ENCODE data around the gene BATF2.
A peak's percentile ranks its signal among the peaks of the same experiment; 100 is the strongest.
"Not testable (repeated sequence)": the region's sequence is repeated elsewhere in the genome, so short reads cannot be mapped to it uniquely, and the experiment has no call there.

The BATF2 gene

DNA sequence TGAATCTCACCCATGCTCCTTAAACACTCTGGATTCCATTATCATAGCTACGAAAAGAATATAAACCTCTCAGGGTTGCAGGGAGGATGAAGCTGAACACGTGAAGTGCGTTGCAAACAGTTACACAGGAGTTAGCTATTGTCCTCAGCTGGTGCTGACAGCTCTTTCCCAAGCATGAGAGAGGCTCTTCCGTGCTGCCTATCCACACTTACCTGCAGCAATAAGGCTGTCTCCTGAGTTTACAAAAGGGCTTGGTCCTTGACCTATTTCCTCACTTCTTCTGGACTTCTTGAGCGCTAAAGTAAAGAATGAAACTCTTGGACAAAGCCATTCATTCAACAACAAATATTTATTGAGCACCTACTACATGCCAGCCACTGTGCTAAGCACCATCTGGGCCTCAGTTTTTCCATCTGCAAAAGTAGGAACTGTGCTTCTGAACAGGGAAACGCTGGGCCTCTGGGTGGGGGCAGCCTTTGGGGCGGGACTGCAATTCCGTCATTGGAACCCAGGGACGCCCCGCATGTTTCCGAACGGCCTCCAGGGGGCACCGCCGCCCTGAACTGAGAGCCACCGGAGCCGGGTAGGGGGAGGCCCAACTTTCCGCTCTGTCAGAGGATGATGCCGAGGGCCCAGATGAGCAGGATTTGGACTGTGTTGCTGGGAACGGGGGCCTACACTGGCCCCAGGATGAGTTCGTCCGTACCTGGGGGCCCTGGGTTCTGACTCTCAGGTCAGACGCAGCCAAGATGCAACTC is 16.5 kb upstream of the BATF2 start:
- DNase-seq (ENCODE audit: low read depth in 2 of 2), result peak; percentile 85

DNA sequence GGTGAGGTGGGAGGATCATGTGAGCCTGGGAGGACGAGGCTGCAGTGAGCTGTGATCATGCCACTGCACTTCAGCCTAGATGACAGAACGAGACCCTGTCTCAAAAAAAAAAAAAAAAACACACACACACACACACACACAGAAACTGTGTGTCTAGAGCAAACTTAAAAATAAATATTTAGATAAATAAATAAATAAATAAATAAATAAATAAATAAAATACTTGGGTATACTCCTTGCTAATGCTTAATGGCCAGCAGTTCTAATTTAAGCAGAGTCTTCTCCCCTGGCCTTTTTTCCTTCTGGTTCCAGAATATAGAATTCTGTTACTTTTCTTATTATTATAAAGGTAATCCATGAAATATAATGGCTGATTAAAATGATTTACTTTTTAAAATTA is 12.1 kb upstream of the BATF2 start:
- no peak for DNase-seq (ENCODE audit: low read depth in 2 of 2)

DNA sequence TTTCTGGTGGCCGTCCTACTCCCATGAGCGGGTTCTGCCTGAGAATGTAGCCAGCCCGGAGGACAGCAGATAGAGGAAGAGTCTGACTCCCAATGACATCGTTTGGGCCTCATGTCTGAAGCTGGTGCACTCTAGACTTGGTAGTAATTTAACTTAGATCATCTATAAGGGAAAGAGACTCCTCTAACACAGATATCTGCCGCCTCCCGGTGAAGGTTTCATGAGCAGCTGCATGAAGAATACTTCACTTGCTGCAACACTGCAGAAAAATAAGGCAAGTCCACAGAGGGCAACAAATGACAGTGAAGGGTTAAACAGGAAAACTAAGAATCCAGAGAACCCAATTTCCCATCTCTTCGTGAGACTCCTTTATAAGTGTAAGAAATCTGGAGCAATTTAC is 11.2 kb upstream of the BATF2 start:
- DNase-seq (ENCODE audit: low read depth in 2 of 2), result no peak

DNA sequence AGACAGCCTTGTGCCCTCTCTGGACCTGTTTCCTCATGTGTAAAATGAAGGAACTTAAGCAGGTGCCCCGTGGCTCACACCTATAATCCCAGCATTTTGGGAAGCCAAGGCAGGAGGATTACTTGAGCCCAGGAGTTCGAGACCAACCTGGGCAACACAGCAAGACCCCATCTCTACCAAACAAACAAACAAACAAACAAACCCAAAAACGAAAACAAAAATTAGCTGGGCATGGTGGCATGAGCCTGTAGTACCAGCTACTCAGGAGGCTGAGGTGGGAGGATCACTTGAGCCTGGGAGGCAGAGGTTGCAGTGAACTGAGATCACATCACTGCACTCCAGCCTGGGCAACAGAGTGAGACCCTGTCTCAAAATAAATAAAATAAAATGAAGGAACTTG is 7.2 kb upstream of the BATF2 start:
- not testable (repeated sequence) for DNase-seq (ENCODE audit: low read depth in 2 of 2)

DNA sequence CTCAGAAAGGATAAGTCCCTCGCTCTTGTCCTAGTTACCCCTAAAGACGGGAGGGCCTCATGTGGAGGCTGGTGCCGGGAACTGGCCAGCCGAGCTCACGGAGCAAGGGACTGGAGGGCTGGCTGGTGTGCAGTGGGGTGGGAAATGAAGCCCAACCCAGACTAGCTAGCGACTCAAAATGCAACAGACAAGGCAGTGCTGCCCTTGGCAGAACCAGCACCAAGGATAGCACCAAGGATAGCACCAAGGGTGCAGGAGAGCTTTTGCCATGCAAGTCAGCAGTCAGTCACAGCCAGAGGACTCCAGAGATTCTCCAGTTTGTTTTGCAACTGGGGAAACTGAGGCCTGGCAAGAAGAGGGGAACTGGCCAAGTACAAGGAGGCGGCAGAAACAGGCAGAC is 6.5 kb upstream of the BATF2 start:
- no peak for DNase-seq (ENCODE audit: low read depth in 2 of 2)

DNA sequence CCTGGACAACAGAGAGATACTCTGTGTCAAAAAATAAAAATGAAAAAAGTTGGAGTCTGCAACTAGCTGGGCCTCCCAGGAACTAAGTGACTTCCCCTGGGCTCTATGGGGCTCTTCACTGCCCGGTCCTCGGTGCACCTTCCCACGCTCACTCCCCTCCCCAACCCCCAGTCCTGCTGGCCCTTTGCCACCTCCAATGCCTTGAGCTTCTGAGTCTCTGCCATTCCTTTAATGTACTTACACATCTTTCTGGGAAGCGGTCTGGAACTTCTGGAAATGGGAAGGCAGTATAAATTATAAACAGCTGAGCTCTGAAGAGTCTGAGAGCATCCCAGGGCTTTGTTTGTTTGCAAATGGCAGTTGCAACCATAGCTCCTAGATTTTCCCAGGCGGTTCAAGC is 5.9 kb upstream of the BATF2 start:
- no peak for DNase-seq (ENCODE audit: low read depth in 2 of 2)

DNA sequence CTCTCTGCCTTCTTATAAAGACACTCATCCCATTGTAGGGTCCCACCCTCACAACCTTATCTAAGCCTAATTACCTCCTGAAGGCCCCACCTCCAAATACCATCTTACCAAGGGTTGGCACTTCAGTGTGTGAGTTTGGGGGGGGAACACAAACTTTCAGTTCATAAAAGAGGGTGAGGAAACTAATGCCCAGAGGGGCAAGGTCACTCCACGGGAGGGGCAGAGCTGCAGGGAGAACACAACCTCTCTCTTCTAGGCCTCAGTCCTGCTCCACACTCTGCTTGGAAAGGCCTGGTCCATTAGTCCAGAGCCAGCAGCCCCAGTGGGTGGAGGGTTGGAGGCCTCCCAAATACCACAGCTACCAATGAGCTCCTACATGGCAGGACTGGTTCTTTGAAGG is 2.7 kb upstream of the BATF2 start:
- DNase-seq (ENCODE audit: low read depth in 2 of 2), result no peak

DNA sequence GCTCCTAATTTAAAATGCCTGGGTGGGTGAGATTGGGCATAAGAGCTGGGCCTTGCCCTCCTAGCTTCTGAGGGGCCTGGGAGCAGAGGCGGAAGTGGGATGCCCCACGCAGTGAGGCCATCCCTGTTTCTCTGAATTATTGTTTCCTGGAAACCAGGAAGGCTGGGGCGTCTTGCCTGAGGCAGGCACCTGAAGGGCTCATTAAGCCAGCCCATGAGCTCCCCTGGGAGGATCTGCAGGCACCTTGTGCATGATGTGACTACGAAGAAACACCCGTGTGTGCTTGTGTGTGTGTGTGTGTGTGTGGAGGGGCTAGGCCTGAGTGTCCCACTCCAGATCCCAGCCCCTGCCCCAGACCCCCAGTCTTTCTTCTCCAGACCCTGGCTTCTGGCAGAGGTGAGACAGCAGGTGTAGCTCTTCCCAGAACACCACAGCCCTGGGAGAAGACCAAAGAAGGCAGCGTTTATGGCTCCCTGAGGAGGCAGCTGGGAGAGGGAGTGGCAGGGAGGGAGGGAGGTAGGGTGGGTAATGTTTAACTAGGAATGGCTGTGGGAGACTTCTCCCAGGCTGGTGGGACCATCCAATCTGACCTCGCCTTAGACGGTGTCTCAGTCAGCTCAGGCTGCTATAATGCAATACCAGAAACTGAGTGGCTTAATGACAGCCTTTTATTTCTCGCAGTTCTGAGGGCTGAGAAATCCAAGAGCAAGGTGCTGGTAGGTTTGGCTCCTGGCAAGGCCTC is 2.1 kb upstream of the BATF2 start:
- DNase-seq (ENCODE audit: low read depth in 2 of 2), result no peak

DNA sequence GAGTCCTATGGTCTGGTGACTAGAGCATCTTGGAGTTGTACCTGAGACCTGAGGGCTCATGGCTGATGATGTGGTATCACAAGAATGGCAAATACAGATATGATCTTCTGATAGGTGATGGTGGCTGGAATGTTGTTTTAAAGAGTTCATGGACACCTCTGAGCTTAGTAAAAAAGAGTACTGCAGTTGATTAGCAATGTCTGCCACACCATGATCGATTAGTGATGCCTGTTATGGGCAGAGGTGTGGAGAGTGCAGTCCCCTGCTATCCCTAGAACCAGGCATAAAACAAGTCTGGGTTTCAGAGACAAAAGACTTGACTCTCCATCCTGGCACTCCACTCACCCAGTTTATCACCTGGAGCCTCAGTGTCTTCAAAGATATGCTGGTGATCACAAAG is 1.4 kb upstream of the BATF2 start:
- DNase-seq (ENCODE audit: low read depth in 2 of 2), result no peak

DNA sequence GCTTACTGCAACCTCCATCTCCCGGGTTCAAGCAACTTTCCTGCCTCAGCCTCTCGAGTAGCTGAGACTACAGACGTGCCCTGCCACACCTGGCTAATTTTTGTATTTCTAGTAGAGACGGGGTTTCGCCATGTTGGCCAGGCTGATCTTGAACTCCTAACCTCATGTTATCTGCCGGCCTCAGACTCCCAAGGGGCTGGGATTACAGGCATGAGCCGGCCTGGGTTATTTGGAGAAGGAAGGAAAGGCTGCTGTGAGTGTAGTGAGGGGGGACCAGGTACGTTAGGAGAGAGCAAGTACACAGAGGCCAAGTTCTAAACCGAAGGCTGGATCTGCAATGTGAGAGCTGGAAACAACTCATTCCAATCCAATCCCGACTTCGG is 453 bp downstream of the BATF2 start:
- no peak for DNase-seq (ENCODE audit: low read depth in 2 of 2)

DNA sequence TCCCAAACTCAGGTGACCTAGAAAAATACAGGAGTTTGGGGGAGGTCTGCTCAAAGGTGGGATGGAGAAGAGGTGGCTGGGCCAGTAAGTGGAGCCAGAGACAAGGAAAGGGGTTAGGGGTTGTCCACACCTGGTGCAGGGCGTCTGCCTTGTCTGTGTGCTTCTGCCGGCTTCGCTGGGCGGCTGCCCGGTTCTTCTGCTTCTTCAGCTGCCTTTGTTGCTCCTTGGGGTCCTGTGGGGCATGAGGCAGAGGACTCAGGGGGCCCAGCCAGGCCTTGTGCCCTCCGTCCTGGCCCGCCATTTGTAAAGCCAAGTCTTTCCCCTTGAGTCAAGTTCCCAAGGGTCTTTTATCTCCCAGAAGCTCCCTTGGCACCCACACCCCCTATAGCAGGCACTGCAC is 2.5 kb downstream of the BATF2 start:
- no peak for DNase-seq (ENCODE audit: low read depth in 2 of 2)

DNA sequence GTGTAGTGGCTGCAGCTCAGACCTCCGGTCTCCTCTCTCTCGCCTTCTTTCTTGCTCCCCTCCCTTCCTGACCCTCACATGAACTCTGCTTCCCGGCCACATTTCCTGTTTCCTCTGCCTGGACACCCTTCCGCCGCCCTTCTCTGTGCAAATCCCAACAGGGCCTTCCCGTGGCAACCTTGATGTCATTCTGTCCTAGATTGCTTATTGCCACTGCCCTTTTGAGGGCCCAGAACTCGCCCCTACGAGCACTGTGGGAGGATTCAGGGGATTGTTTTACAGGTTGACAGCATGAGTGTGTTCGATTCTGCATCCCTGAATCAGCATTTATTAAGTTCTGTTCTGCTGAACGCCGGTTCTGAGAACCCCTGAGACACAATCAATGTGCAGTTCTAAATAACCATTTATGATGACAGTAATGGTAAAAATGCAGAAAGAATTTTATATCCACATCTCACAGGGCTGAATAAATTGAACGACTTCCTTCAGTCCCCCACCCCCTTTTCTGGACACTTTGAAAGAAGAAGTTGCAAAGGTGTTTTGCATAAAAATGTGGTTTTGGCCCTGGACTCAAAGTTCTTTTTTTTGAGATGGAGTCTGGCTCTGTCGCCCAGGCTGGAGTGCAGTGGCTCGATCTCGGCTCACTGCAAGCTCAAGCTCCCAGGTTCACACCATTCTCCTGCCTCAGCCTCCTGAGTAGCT is 6.4 kb downstream of the BATF2 start:
- no peak for DNase-seq (ENCODE audit: low read depth in 2 of 2)

DNA sequence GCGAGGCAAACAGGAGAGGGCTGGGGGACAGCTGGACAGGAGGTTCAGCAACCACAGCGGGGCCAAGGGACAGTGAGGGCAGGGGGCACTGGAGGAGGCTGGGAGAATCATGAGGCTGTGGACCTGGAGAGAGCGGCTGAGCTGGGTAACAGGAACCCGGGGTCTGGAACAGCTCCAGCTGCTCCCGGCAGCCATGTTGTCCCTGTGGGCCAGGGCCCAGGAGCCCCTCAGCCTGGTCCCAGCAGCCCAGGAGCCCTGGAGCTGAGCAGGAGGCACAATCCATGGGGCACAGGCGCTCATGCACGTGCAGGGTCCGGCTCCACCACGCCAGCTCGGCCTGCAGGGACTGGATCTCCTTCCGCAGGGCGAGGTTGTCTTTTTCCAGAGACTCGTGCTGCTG is 7.4 kb downstream of the BATF2 start:
- no peak for DNase-seq (ENCODE audit: low read depth in 2 of 2)

DNA sequence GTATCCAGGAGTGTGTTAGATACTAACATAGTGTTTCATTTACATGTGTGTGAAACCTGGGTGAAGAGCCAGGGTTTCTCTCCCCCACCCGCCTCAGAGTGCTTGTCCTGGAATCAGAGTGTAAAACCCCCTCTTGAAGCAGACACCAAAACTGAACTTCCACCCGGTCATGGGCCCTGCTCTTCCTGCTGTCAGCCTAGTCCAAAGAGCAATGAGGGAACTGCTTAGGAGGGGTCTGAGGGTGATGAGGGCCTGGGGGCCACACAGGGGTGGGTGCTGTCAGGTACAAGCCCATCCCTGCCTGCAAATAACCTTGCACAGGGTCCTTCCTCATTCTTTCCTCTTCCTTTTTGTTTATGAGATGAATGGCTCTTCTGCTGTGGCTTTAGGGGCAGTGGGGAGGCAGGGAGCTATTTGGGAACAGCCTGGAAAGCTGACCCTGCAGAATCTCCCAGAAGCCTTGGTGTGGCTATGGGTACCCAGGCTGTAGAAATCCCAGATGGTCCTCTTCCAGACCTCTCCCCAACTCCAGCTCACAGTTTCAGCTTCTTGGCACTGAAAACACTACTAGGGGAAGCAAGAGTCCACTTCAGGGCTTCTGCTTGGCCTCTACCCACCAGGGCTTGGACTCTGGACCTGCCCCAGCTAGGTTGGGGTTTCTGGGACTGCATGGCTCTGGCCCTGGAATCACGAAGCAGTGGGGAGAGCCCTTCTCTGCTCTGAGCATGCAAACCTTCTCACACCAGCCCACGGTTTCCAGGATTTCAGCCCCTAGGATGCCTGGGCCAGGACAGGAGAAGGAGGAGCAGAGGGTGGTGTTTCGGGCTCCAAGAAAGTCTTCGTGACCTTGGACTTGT is 8.5 kb downstream of the BATF2 start:
- no peak for DNase-seq (ENCODE audit: low read depth in 2 of 2)

DNA sequence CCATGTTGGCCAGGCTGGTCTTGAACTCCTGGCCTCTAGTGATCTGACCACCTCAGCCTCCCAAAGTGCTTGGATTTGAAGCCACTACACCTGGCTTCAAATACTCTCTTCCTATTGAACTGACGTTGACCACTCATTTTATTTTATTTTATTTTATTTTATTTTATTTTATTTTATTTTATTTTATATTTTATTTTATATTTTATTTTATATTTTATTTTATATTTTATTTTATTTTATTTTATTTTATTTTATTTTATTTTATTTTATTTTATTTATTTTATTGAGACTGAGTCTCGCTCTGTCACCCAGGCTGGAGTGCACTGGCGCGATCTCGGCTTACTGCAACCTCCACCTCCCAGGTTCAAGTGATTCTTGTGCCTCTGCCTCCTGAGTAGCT is 13.4 kb downstream of the BATF2 start:
- not testable (repeated sequence) for DNase-seq (ENCODE audit: low read depth in 2 of 2)

DNA sequence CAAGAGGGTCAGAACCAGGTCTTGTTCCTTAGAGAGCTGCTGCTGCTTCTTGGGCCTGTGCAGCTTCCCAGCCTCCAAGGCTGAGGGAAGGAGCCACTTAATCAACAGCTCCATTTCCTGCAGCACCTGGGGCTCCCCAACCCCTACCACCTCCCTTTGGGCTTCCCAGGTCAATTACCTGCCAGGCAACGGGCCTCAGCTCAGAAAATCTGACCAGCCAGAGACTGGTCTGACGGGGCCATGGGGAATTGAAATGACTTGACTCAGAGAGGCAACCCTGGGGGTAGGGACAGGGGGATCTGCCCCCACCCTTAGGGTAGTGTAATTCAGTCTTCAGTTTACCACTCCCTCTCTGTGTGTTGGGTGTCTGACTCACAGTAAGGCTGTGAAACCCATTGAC is 20.1 kb downstream of the BATF2 start:
- no peak for DNase-seq (ENCODE audit: low read depth in 2 of 2)

DNA sequence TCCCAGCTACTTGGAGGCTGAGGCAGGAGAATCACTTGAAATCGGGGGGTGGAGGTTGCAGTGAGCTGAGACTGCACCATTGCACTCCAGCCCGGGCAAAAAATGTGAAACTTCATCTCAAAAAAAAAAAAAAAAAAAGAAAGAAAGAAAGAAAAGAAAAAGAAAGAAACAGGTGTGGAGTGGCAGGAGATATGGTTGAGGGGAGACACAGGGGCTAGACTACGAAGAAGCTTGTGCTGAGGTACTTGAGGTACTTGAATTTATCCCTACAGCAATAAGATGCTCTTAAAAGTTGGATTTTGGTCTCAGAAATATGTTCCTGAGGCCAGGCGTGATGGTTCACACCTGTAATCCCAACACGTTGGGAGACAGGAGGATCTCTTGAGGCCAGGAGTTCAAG is 22.6 kb downstream of the BATF2 start:
- DNase-seq (ENCODE audit: low read depth in 2 of 2), result no peak

DNA sequence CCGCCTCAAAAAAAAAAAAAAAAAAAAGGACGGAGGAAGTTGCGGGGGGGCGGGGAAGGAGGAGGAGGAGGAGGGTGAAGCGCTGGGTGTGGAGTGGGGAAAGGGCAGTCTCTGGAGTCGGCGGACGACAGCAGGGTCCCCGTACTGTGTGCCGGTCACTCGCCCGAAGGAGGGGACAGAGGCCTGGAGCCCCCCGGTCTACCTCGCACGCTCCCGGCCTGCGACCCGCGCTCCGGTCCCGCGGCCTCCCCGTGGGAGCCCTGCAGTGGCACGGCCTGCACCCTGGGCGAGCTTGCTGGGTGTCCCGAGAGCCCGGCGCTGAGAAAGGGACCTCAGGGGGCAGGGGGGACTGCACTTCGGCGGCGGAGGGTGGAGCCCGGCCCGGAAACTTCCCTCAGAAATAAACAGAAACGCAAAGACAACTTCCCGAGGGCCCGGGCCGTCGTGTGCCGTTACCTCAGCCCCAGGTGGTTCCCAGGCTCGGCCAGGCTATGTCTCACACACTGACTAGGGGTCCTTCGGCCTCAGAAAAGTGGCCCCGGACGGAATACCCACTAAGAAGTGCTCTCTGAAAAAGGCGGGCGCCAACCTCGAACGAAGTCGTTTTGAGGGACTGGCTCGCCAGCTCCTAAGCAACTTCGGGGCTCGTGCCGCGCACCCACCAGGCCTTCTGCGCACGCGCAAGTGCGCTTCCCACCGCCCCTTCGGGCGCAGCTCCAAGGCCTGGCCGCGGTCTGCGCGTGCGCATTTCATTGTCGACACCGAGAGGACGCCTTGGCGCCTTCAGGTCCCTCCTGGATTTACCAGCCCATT is 25.1 kb downstream of the BATF2 start, which contains the start of gene MAJIN:
TSS of gene MAJIN (minus strand) at position 688 of the 813 bp plus-strand sequence. CDS start 12,703 bp downstream, outside the sequence.
- DNase-seq (ENCODE audit: low read depth in 2 of 2), result peak; percentile 82 to 86

DNA sequence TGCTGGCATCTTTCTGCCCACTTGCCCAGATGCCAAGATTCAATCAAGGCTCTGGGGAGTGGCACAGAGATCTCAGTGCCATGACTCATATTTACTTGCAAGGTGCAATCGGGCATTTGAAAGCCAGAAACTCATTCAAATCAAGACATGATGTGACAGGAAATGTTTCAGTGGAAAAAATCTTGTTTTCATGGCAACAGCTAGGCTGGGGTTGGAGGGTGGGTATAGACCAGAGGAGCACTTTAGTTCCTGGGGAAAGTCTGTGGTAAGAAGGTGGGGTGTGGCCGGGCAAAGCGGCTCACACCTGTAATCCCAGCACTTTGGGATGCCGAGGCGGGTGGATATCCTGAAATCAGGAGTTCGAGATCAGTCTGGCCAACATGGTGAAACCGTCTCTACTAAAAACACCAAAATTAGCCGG is 26.0 kb downstream of the BATF2 start:
- DNase-seq (ENCODE audit: low read depth in 2 of 2), result peak in 1 of 2 donors; percentile 8

DNA sequence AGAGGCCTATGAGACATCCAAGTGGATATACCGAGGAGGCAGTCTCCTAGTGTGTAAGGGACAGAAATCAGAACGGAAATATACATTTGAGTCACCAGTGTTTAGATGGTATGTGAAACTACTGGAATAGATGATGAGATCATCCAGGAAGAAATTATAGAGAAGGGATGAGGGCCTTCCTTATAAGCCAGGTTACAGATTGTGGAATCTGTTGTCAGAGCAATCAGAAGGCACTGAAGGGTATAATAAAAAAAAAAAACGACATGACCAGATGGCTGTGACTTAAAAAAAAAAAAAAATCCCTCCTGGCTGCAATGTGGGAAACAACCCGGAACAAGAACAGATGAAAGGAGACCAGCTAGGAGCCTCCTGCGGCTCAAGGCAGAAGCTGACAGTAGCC is 27.6 kb downstream of the BATF2 start:
- DNase-seq (ENCODE audit: low read depth in 2 of 2), result no peak

DNA sequence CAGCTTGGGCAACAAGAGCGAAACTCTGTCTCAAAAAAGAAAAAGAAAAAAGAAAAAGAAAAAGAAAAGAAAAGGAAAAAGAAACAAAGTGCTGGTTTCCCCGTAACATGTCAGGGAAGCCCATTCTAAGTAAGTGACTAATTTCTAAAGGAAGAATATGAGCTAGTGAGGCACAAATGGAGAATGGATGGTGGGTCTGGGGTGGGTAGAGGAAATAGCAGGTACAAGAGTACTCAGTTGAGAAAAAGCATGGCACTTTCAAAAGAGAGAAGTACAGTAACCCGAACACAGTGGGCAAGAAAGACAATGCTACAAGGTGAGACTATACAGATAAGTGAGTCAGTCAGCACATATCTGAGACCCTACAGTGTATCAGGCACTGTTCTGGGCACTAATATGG is 29.4 kb downstream of the BATF2 start:
- DNase-seq (ENCODE audit: low read depth in 2 of 2), result no peak
